Liver (tissue), 3 donors: ENCODE results near the gene MBP.

Source experiments
- FOXA1 ChIP-seq: IDR thresholded peaks from 2 replicates; pipeline ENCODE4 v1.6.1; 2016; ENCODE audit warnings: antibody characterized with exemption
- JUND ChIP-seq, 2 donors: IDR thresholded peaks; 2 replicates each; pipeline ENCODE4 v1.6.1; 2016; ENCODE audit warnings: antibody characterized with exemption in 2 of 2
- RAD21 ChIP-seq, 2 donors: IDR thresholded peaks; 2 replicates each; pipeline ENCODE4 v1.6.1; 2016; ENCODE audit warnings: antibody characterized with exemption in 2 of 2, mild to moderate bottlenecking in 2 of 2
- SP1 ChIP-seq: IDR thresholded peaks from 2 replicates; pipeline ENCODE4 v1.6.1; 2018; ENCODE audit warnings: antibody characterized with exemption, mild to moderate bottlenecking
- TAF1 ChIP-seq: conservative IDR thresholded peaks from 2 replicates; pipeline ENCODE4 v1.6.1; 2016; ENCODE audit warnings: antibody characterized with exemption, mild to moderate bottlenecking
- YY1 ChIP-seq: IDR thresholded peaks from 2 replicates; pipeline ENCODE4 v1.6.1; 2016; ENCODE audit warnings: antibody characterized with exemption, mild to moderate bottlenecking
- TF ChIP-seq, protein P1 (sequence below): fragments of 150-350 bp; IDR thresholded peaks from 2 replicates; pipeline ENCODE4 v1.5.1; 2017; ENCODE audit warnings: improper control_type of control experiment, low read depth, low read length; ENCODE audit not compliant: missing input control
- TF ChIP-seq, protein P2 (sequence below): IDR thresholded peaks from 2 replicates; pipeline ENCODE4 v1.6.1; 2016; ENCODE audit warnings: antibody characterized with exemption
- TF ChIP-seq, protein P3 (sequence below): IDR thresholded peaks from 2 replicates; pipeline ENCODE4 v1.6.1; 2016; ENCODE audit warnings: antibody characterized with exemption
- TF ChIP-seq, protein P4 (sequence below): IDR thresholded peaks from 2 replicates; pipeline ENCODE4 v1.6.1; 2016; ENCODE audit warnings: antibody characterized with exemption
- TF ChIP-seq, protein P5 (sequence below): IDR thresholded peaks from 2 replicates; pipeline ENCODE4 v1.6.1; 2016; ENCODE audit warnings: antibody characterized with exemption, mild to moderate bottlenecking
- donor health status: healthy.
- donor health status: healthy.

DNA sequence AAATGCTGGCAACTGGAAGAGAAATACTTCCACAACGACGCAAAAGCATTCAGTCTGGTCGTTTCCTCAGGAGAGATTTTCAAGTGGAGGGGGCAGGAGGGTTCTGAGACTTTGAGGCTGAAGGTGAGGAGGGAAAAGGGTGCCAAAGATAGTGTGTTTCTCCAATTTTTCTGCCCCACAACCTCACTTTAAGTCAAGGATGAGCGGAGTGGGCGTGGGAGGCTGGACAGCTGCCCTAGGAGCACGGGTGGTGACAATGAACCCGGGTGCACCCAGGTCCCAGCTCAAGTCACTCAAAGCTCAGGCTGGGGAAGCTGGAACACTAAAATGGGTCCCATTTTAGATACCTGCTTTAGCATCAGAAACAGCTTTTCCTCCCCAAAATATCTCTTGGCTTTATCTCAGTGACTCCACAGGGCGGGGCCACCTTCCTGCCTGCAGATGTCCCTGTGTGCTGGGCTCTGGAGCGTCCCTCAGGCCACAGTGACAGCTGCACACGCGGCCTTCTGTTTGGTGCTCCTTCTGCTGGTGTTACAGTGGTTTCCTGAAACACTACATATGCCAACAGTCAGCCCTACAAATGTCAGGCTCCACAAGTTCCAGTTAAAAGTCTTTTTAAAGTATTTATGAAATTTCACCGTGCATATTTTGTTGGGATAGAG lies 1.4 kb upstream of the MBP start:
- TF ChIP-seq, protein P1, sequence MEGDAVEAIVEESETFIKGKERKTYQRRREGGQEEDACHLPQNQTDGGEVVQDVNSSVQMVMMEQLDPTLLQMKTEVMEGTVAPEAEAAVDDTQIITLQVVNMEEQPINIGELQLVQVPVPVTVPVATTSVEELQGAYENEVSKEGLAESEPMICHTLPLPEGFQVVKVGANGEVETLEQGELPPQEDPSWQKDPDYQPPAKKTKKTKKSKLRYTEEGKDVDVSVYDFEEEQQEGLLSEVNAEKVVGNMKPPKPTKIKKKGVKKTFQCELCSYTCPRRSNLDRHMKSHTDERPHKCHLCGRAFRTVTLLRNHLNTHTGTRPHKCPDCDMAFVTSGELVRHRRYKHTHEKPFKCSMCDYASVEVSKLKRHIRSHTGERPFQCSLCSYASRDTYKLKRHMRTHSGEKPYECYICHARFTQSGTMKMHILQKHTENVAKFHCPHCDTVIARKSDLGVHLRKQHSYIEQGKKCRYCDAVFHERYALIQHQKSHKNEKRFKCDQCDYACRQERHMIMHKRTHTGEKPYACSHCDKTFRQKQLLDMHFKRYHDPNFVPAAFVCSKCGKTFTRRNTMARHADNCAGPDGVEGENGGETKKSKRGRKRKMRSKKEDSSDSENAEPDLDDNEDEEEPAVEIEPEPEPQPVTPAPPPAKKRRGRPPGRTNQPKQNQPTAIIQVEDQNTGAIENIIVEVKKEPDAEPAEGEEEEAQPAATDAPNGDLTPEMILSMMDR, result no peak
- TF ChIP-seq RAD21 (IDR thresholded peaks at IDR 0.05), result peak; percentile 36 to 48
- TF ChIP-seq, protein P2, sequence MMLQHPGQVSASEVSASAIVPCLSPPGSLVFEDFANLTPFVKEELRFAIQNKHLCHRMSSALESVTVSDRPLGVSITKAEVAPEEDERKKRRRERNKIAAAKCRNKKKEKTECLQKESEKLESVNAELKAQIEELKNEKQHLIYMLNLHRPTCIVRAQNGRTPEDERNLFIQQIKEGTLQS, result no peak
- TF ChIP-seq JUND (IDR thresholded peaks at IDR 0.05), result no peak
- no peak for TF ChIP-seq TAF1
- TF ChIP-seq SP1, result no peak
- TF ChIP-seq, protein P3, sequence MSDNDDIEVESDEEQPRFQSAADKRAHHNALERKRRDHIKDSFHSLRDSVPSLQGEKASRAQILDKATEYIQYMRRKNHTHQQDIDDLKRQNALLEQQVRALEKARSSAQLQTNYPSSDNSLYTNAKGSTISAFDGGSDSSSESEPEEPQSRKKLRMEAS, result no peak
- TF ChIP-seq, protein P4, sequence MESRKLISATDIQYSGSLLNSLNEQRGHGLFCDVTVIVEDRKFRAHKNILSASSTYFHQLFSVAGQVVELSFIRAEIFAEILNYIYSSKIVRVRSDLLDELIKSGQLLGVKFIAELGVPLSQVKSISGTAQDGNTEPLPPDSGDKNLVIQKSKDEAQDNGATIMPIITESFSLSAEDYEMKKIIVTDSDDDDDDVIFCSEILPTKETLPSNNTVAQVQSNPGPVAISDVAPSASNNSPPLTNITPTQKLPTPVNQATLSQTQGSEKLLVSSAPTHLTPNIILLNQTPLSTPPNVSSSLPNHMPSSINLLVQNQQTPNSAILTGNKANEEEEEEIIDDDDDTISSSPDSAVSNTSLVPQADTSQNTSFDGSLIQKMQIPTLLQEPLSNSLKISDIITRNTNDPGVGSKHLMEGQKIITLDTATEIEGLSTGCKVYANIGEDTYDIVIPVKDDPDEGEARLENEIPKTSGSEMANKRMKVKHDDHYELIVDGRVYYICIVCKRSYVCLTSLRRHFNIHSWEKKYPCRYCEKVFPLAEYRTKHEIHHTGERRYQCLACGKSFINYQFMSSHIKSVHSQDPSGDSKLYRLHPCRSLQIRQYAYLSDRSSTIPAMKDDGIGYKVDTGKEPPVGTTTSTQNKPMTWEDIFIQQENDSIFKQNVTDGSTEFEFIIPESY, result no peak
- no peak for TF ChIP-seq YY1
- TF ChIP-seq, protein P5, sequence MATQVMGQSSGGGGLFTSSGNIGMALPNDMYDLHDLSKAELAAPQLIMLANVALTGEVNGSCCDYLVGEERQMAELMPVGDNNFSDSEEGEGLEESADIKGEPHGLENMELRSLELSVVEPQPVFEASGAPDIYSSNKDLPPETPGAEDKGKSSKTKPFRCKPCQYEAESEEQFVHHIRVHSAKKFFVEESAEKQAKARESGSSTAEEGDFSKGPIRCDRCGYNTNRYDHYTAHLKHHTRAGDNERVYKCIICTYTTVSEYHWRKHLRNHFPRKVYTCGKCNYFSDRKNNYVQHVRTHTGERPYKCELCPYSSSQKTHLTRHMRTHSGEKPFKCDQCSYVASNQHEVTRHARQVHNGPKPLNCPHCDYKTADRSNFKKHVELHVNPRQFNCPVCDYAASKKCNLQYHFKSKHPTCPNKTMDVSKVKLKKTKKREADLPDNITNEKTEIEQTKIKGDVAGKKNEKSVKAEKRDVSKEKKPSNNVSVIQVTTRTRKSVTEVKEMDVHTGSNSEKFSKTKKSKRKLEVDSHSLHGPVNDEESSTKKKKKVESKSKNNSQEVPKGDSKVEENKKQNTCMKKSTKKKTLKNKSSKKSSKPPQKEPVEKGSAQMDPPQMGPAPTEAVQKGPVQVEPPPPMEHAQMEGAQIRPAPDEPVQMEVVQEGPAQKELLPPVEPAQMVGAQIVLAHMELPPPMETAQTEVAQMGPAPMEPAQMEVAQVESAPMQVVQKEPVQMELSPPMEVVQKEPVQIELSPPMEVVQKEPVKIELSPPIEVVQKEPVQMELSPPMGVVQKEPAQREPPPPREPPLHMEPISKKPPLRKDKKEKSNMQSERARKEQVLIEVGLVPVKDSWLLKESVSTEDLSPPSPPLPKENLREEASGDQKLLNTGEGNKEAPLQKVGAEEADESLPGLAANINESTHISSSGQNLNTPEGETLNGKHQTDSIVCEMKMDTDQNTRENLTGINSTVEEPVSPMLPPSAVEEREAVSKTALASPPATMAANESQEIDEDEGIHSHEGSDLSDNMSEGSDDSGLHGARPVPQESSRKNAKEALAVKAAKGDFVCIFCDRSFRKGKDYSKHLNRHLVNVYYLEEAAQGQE, result no peak
- TF ChIP-seq FOXA1, result no peak
